Measurements from ENCODE around the gene ARRDC2.

DNA sequence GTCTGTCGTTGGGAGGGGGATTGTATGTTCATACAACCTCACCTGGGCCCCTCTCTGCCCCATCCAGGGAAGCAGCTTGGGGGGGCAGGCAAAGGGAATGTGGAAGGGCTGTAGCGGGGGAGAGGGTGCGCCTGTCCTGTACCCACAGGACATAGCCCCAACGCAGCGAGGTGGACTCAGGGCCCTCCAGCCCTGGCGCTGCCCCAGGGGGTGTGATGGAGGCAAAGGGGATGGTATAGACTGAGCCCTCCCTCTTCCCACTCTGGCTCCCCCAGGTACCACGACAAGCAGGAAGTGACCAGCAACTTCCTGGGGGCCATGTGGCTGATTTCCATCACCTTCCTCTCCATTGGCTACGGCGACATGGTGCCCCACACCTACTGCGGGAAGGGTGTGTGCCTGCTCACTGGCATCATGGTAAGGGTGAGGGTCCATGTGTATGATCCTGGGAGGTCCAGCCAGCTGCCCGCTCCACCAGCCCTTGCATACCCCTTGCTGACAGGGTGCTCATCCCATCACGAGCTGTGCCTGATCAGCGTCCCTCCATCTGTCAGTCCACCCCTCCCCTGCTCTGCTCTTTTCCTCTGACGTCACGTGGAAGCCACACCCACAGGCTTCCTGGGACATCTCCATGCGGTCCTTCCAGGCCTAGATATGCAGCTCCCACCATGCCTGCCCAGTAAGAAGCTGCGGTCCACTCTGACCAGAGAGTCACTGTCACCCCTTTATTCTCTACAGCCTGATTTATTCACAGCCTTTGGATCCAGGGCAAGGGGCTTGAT is 22.7 kb upstream of the ARRDC2 start:
- TF ChIP-seq CTCF (IDR thresholded peaks at IDR 0.05) (no peak), POLR2A (IDR thresholded peaks at IDR 0.05) (no peak)
